Osteoblast (primary cell): Measurements from ENCODE around the gene METAP2. TPM values are rescaled to one million over a fixed set of nuclear protein-coding genes. Genes with fewer than 3 reads are reported as not detected.
"Not testable (repeated sequence)": the region's sequence is repeated elsewhere in the genome, so short reads cannot be mapped to it uniquely, and the experiment has no call there.

Source experiments
- DNase-seq: peaks from one replicate; pipeline ENCODE4 v3.0.0; 2011; ENCODE audit warnings: low spot score, mixed read lengths; ENCODE audit not compliant: insufficient read length; ENCODE audit errors: missing footprints
- H2AFZ ChIP-seq: 2 replicates; pipeline ENCODE4 v1.6.0; 2011; ENCODE audit warnings: mild to moderate bottlenecking, low read length
- H3K27ac ChIP-seq: 2 replicates; pipeline ENCODE4 v1.5.1; 2011; ENCODE audit warnings: mild to moderate bottlenecking, low read depth, low read length, moderate library complexity
- H3K27me3 ChIP-seq: 2 replicates; pipeline ENCODE4 v1.6.0; 2012; ENCODE audit warnings: mild to moderate bottlenecking, control low read depth, inconsistent platforms, low read length, moderate library complexity; ENCODE audit not compliant: insufficient read depth
- H3K36me3 ChIP-seq: 2 replicates; pipeline ENCODE4 v1.5.1; 2011; ENCODE audit warnings: mild to moderate bottlenecking, low read length, control low read depth, moderate library complexity; ENCODE audit not compliant: insufficient read depth
- H3K4me1 ChIP-seq: 2 replicates; pipeline ENCODE4 v1.5.1; 2011; ENCODE audit warnings: mild to moderate bottlenecking, low read length, control low read depth, moderate library complexity; ENCODE audit not compliant: insufficient read depth
- H3K4me2 ChIP-seq: 2 replicates; pipeline ENCODE4 v1.6.0; 2011; ENCODE audit warnings: mild to moderate bottlenecking, low read length; ENCODE audit not compliant: insufficient read depth
- H3K4me3 ChIP-seq: fragments of 200-600 bp; sonication (generic); 3 replicates; pipeline ENCODE4 v1.5.1; 2012; ENCODE audit warnings: mild to moderate bottlenecking, low read length, inconsistent platforms; ENCODE audit not compliant: insufficient read depth
- H3K79me2 ChIP-seq: 2 replicates; pipeline ENCODE4 v1.6.0; 2012; ENCODE audit warnings: mild to moderate bottlenecking, low read length, control low read depth, inconsistent platforms; ENCODE audit not compliant: insufficient read depth
- H3K9me3 ChIP-seq: 2 replicates; pipeline ENCODE4 v1.5.1; 2011; ENCODE audit warnings: low read depth, low read length, control low read depth
- H4K20me1 ChIP-seq: 2 replicates; pipeline ENCODE4 v1.6.0; 2012; ENCODE audit warnings: mild to moderate bottlenecking, low read length, control low read depth; ENCODE audit not compliant: insufficient read depth
- CTCF ChIP-seq: IDR thresholded peaks from 2 replicates; pipeline ENCODE4 v1.5.1; 2011; ENCODE audit warnings: mild to moderate bottlenecking, low read depth, low read length, moderate library complexity; ENCODE audit errors: extremely low read depth
- total RNA-seq: library from RNA; depleted of rRNA; stranded (reverse); fragments of >200 nt; gene quantifications from 2 replicates; pipeline ENCODE4 v1.2.3, GENCODE V29; 2012

Gene METAP2
- total RNA-seq, 1 donor: 80.7 TPM

GRCh38 chr12:95443459-95443858 is 30.5 kb upstream of the METAP2 start:
- Histone ChIP-seq H3K27ac (no peak overlapping the region), H2AFZ (no peak overlapping the region), H3K27me3 (peaks cover 4% of the 10 kb centered on the region), H3K4me2 (no peak overlapping the region), H3K79me2 (no peaks in the 10 kb centered on the region), H3K4me1 (no peaks in the 10 kb centered on the region), H3K4me3 (no peak overlapping the region), H3K36me3 (no peaks in the 10 kb centered on the region), H4K20me1 (no peaks in the 10 kb centered on the region), H3K9me3 (no peaks in the 10 kb centered on the region)
- no peak for TF ChIP-seq CTCF
- DNase-seq: no peak

- not testable (repeated sequence) for H3K4me2 ChIP-seq, H3K4me3 ChIP-seq, H3K4me1 ChIP-seq, H3K36me3 ChIP-seq, H3K9me3 ChIP-seq, H3K27ac ChIP-seq, H2AFZ ChIP-seq, DNase-seq, H3K79me2 ChIP-seq, H3K27me3 ChIP-seq, H4K20me1 ChIP-seq
Measured at GRCh38 chr12:95445099-95445498, 28.9 kb upstream of the METAP2 start.

GRCh38 chr12:95445884-95446505 is 28.0 kb upstream of the METAP2 start:
- Histone ChIP-seq H3K4me2 (peak overlapping the region; percentile 53), H3K9me3 (no peaks in the 10 kb centered on the region), H3K36me3 (no peaks in the 10 kb centered on the region), H3K27ac (no peak overlapping the region), H3K4me1 (no peaks in the 10 kb centered on the region), H3K4me3 (no peak overlapping the region), H3K79me2 (no peaks in the 10 kb centered on the region), H4K20me1 (no peaks in the 10 kb centered on the region), H3K27me3 (peaks cover 4% of the 10 kb centered on the region), H2AFZ (no peak overlapping the region)
- no peak for TF ChIP-seq CTCF
- DNase-seq: peak; percentile 69

- Histone ChIP-seq H3K4me3 (peak overlapping the region; percentile 22), H3K4me1 (no peaks in the 10 kb centered on the region), H3K27me3 (peaks cover 4% of the 10 kb centered on the region), H3K79me2 (no peaks in the 10 kb centered on the region), H3K36me3 (no peaks in the 10 kb centered on the region), H3K27ac (no peak overlapping the region), H3K4me2 (peak overlapping the region; percentile 53), H4K20me1 (no peaks in the 10 kb centered on the region), H2AFZ (peak overlapping the region; percentile 47), H3K9me3 (no peaks in the 10 kb centered on the region)
- peak; percentile 71 for DNase-seq
- no peak for TF ChIP-seq CTCF
Measured at GRCh38 chr12:95446506-95446900, 27.4 kb upstream of the METAP2 start.

DNA sequence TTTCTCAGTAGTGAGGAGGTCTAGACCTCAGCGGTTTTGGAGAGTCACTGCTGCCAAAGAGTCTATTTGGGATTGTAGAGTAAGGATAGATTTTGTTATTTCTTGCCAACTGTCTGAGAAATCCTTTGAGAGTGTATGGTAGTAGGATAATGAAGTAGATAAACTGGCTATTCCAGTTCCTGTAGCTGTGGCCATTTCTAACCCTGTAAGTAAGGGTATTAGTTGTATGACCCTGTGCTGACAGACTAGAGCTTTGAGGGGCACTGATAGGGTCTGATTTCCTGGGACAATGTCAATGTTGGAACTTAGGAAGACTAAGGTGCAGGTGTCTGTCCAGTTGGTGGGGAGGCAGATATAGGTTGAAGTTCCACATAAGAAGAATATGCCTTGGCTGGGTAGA is 24.3 kb upstream of the METAP2 start:
- H3K79me2 ChIP-seq, H4K20me1 ChIP-seq, H3K4me2 ChIP-seq, H3K4me1 ChIP-seq, H3K27me3 ChIP-seq, H2AFZ ChIP-seq, H3K27ac ChIP-seq, H3K4me3 ChIP-seq, H3K9me3 ChIP-seq, H3K36me3 ChIP-seq, DNase-seq: not testable (repeated sequence)

- H3K9me3 ChIP-seq: not testable (repeated sequence)
Measured at GRCh38 chr12:95452501-95452900, 21.5 kb upstream of the METAP2 start.

DNA sequence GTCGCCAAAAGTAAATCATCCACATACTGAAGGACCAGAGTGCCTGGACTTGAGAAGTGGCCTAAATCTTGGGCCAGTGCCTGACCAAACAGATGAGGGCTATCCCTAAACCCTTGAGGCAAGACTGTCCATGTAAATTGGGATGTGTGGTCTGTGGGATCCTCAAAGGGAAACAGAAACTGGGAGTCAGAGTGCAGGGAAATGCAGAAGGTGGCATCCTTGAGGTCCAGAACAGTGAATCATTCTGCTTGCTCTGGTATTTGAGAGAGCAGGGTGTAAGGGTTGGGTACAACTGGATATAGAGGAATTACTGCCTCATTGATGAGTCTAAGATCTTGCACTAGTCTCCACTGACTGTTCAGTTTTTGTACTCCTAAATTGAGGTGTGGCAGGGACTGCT is 20.1 kb upstream of the METAP2 start:
- not testable (repeated sequence) for H3K27ac ChIP-seq, H3K4me1 ChIP-seq, H3K9me3 ChIP-seq, H3K79me2 ChIP-seq, H4K20me1 ChIP-seq, H3K27me3 ChIP-seq, H2AFZ ChIP-seq, H3K4me3 ChIP-seq, H3K36me3 ChIP-seq, H3K4me2 ChIP-seq, DNase-seq

More at GRCh38 chr12:95452501-95452900, 21.5 kb upstream of the METAP2 start:
- H3K79me2 ChIP-seq, H3K27ac ChIP-seq, H3K4me2 ChIP-seq, H3K4me3 ChIP-seq, H3K27me3 ChIP-seq, H4K20me1 ChIP-seq, DNase-seq, H3K4me1 ChIP-seq, H2AFZ ChIP-seq, H3K36me3 ChIP-seq: not testable (repeated sequence)
